NK-92 (cell line): ENCODE measurements around the gene ATF7IP.

Experiments
- DNase-seq: peaks from one replicate; lab custom pipeline; 2025; ENCODE audit not compliant: unreplicated experiment; lab: John Stamatoyannopoulos, UW

ATF7IP gene

GRCh38 chr12:14410177-14410576, 44.7 kb downstream of the ATF7IP start:
- DNase-seq = no peak

DNA sequence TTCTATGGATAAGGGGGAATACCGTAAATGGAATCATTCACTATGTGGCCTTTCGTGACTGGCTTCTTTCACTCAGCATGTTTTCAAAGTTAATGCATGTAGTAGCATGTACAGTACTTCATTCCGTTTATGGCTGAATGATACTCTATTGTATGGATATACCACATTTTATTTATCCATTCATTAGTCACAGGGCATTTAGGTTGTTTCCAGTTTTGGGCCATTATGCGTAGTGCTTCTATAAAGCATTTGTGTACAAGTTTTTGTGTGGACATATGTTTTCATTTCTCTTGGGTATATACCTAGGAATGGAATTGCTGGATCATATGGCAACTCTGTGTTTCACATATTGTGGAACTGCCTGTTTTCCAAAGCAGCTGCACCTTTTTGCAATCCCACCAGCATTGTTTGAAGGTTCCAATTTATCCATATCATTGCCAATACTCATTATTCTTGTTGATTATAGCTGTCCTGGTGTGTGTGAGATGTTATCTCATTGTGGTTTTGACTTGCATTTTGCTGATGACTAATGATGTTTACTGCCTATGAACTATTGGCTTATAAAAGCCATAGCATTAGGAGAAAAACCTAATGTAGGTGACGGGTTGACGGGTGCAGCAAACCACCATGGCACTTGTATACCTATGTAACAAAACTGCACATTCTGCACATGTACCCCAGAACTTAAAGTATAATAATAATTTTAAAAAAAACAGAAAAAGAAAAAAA, 45.5 kb downstream of the ATF7IP start:
- no peak for DNase-seq

GRCh38 chr12:14416658-14417057, 51.2 kb downstream of the ATF7IP start:
- no peak for DNase-seq

- DNase-seq = peak; percentile 0
Observed at GRCh38 chr12:14417715-14418114, 52.2 kb downstream of the ATF7IP start.

GRCh38 chr12:14418451-14418890, 53.0 kb downstream of the ATF7IP start:
- no peak for DNase-seq

- no peak for DNase-seq
Observed at GRCh38 chr12:14422516-14423230, 57.2 kb downstream of the ATF7IP start.

GRCh38 chr12:14424545-14424944, 59.1 kb downstream of the ATF7IP start:
- DNase-seq = no peak

- DNase-seq = no peak
Observed at GRCh38 chr12:14426792-14427191, 61.3 kb downstream of the ATF7IP start.

DNA sequence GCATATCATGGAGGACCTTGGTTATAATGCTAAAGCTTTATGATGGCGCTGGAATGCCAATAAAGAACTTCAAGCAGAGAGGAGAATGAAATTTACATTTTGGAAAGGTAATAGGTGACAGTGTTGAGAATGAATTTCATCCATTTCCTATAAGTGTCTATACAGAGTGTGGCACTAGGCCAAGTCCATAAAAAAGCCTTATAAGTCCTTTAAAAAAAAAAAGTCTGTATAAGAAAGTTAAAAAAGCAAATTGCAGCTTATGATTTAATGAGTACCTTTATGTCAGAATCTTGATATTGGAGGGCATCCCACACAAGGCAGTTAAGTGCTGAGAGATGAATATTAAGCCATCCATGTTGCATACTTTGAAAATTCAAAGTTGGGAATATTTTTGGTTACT, 62.4 kb downstream of the ATF7IP start:
- no peak for DNase-seq

DNA sequence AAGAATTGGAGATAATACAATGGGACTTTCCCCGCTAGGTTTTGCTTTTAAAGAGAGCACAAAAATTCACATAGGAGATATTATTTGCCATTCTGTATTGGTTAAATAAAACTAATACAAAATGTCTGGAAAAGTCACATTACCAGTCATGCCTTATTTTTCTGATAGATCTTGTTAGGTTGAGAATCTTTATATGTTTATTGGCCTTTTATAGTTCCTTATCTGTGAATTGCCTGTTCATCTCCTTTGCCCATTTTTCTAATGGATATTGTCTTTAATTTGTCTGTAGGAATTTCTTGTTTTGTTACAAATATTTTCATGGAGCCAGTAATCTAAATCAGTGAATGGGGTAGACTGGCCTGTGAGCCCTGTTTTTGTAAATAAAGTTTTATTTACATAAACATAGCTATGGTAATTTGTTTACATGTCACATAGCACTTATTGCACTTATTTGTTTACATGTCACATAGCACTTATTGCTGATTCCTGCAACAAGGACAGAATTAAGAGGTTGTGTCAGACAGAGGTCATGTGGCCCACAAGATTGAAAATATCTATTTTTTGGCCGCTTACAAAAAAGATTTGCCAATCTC, 65.0 kb downstream of the ATF7IP start:
- DNase-seq = no peak

DNA sequence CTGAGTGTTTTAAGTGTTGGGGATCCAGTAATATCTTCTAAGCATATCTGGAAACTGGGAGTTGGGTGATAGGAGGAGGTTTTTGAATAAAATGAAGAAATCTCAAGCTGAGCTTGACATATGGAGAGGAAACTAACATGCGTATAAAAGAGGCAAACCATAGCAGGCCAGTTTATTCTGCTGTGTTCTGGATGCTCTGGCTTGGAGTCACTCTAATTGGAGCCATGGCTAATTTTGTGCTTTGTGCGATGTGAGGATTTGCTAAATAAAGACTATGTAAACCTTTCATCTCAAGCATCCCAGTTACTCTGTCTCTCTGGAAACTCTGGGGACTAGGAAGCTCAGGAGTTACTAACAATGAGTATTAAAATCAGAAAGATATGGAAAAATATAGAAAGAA, 66.5 kb downstream of the ATF7IP start:
- DNase-seq = no peak

DNA sequence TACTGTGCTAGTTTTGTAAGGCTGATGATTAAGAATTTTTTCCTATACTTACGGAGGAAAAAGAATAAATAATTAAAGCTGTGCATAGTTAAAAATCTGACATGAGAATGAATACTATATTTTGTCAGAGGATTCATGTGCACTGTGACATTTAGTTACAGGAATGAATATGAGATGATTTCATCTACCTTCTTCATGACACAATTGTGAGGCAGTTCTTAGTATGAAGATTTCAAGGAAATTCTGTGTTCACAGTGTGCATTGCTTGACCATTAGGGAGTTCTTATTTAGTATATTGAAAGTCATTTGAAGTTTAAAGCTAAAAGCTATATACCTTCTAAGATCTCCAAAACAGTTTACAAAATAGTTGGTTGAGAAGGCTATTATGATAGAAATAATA, 70.1 kb downstream of the ATF7IP start:
- no peak for DNase-seq

- no peak for DNase-seq
Observed at GRCh38 chr12:14442221-14442881, 76.9 kb downstream of the ATF7IP start.

GRCh38 chr12:14443531-14443930, 78.0 kb downstream of the ATF7IP start:
- DNase-seq = no peak

- DNase-seq = no peak
Observed at GRCh38 chr12:14450479-14450878, 85.0 kb downstream of the ATF7IP start.

GRCh38 chr12:14452336-14452735, 86.9 kb downstream of the ATF7IP start:
- no peak for DNase-seq

GRCh38 chr12:14452865-14453264, 87.4 kb downstream of the ATF7IP start:
- DNase-seq = no peak

GRCh38 chr12:14454098-14454907, 88.8 kb downstream of the ATF7IP start:
- DNase-seq = no peak

DNA sequence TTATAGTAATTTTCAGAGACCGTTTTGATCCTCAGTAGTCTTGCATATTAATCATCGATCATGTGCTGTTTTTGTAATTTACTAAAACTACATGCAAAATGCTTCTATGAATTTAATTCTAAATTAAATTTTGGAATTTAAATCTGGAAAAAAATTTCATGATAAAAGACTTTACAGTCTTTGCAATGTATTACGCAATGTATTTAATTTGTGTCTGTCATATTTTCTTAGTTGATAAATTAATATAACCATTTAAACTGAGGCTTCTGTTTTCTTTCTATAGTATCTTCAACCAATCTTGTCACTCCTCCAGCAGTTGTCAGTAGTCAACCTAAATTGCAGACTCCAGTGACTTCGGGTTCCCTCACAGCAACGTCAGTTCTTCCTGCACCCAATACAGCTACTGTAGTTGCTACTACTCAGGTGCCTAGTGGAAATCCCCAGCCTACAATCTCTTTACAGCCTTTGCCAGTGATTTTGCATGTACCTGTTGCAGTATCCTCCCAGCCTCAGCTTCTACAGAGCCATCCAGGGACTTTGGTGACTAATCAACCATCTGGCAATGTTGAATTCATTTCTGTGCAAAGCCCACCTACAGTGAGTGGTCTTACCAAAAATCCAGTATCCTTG, 94.8 kb downstream of the ATF7IP start:
- no peak for DNase-seq

- DNase-seq = no peak
Observed at GRCh38 chr12:14471497-14471896, 106.0 kb downstream of the ATF7IP start.
